ENCODE measurements around the gene VPS13D. TPM values are rescaled to one million over a fixed set of nuclear protein-coding genes. Genes with fewer than 3 reads are reported as not detected.

VPS13D gene
- total RNA-seq, 1 experiment from 2014 or later: 30.7 TPM

DNA sequence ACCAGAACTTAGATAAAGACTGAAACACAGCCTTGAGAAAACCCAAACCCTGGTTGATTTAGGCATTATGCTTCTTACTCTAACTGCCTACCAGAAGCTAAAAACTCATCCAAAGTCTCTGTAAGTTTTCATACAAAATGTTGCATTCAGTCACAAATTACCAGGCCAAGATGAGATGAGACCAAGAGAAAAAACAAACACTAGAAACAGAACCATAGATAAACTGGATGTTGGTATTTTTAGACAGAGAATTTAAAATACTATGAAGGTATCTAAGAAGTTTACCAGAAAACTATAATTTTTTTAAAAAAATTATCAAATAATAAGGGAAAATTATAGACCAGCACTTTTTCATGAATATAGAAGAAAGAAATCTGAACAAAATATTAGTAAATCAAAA, 180.5 kb downstream of the VPS13D start:
- Histone ChIP-seq H3K4me1 (ENCODE audit: insufficient read depth, low read length) (peaks cover 43% of the 10 kb centered on the region), H3F3A (ENCODE audit: low read length, unreplicated experiment) (no peaks in the 10 kb centered on the region), H3K4me2 (ENCODE audit: low read length) (no peak overlapping the region), H3K9ac (ENCODE audit: low read length) (no peak overlapping the region), H4K20me1 (ENCODE audit: low read length) (no peaks in the 10 kb centered on the region), H3K27me3 (ENCODE audit: low read length) (no peaks in the 10 kb centered on the region), H2AFZ (ENCODE audit: low read length) (no peak overlapping the region), H3K9me2 (replicated peaks; ENCODE audit: low read length) (no peaks in the 10 kb centered on the region), H3K4me3 (ENCODE audit: low read length) (no peak overlapping the region), H3K36me3 (ENCODE audit: low read depth, low read length) (peaks cover 12% of the 10 kb centered on the region), H3K9me3 (ENCODE audit: low read length) (0 out of 2 replicates have a peak, but pooled peaks cover 4% of the 10 kb centered on the region), H3K27ac (ENCODE audit: low read length) (no peak overlapping the region), H3K79me2 (ENCODE audit: low read length) (no peaks in the 10 kb centered on the region)
- no peak for ATAC-seq
- intact Hi-C loops (cut with micrococcal nuclease): no loop called here
- no TSS peak for BruUV-seq (replicated peaks)
- no peak for TF ChIP-seq EZH2 (IDR thresholded peaks at IDR 0.05; ENCODE audit: low read length, unreplicated experiment)
- TF ChIP-seq, protein P1, sequence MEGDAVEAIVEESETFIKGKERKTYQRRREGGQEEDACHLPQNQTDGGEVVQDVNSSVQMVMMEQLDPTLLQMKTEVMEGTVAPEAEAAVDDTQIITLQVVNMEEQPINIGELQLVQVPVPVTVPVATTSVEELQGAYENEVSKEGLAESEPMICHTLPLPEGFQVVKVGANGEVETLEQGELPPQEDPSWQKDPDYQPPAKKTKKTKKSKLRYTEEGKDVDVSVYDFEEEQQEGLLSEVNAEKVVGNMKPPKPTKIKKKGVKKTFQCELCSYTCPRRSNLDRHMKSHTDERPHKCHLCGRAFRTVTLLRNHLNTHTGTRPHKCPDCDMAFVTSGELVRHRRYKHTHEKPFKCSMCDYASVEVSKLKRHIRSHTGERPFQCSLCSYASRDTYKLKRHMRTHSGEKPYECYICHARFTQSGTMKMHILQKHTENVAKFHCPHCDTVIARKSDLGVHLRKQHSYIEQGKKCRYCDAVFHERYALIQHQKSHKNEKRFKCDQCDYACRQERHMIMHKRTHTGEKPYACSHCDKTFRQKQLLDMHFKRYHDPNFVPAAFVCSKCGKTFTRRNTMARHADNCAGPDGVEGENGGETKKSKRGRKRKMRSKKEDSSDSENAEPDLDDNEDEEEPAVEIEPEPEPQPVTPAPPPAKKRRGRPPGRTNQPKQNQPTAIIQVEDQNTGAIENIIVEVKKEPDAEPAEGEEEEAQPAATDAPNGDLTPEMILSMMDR (conservative IDR thresholded peaks at IDR 0.05; ENCODE audit: low read depth, low read length): no peak
- TF ChIP-seq EZH2phosphoT487 (IDR thresholded peaks at IDR 0.05; ENCODE audit: borderline replicate concordance, low read length): no peak
- ChIA-PET CTCF (no interaction called here), POLR2A (ENCODE audit: unreplicated experiment) (no interaction called here)
- DNase-seq: no peak

DNA sequence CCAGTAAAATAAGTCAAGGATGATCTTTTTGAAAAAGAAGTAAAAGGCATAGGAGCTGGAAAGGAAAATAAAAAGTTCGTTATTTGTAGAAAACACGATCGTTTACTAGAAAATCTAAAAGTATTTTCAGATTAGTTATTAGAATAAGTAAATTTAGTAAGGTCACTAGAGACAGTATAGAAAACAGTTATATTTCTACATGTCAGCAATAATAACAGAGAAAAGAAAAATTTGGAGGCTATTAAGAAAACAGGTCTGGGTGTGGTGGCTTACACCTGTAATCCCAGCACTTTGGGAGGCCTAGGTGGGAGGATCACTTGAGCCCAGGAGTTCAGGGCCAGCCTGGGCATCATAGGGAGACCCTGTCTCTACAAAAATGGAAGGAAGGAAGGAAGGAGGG, 181.3 kb downstream of the VPS13D start:
- no peaks in the 10 kb centered on the region for H3K79me2 ChIP-seq (ENCODE audit: low read length)

DNA sequence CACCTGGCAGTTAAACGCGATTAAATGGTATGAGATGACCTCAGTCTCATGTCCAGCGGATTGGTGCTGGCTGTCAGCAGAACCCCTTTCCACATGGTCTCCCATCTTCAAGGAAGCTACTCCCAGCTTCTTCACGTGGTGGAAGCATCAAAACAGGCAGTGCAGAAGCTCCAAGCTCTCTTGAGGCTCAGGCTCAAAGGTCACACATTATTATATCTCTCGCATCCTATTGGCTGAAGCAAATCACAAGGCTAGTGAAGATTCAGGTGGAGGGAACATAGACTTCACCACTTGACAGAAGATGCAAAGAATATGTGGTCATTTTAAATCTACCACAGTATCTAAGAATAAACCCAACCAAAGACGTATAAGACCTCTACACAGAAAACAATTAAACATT, 181.9 kb downstream of the VPS13D start:
- no peak overlapping the region for H2AFZ ChIP-seq (ENCODE audit: low read length)
- POLR2A ChIA-PET (ENCODE audit: unreplicated experiment): no interaction called here
- H3K9me3 ChIP-seq (ENCODE audit: low read length): 0 out of 2 replicates have a peak, but pooled peaks cover 4% of the 10 kb centered on the region
- no peaks in the 10 kb centered on the region for H4K20me1 ChIP-seq (ENCODE audit: low read length)
- no peak overlapping the region for H3K4me2 ChIP-seq (ENCODE audit: low read length)
- no peak overlapping the region for H3K4me3 ChIP-seq (ENCODE audit: low read length)
- no peaks in the 10 kb centered on the region for H3K27me3 ChIP-seq (ENCODE audit: low read length)
- H3K4me1 ChIP-seq (ENCODE audit: insufficient read depth, low read length): peaks cover 30% of the 10 kb centered on the region
- TF ChIP-seq EZH2phosphoT487 (IDR thresholded peaks at IDR 0.05; ENCODE audit: borderline replicate concordance, low read length): no peak
- TF ChIP-seq, protein P1 (conservative IDR thresholded peaks at IDR 0.05; ENCODE audit: low read depth, low read length): no peak
- TF ChIP-seq EZH2 (IDR thresholded peaks at IDR 0.05; ENCODE audit: low read length, unreplicated experiment): no peak
- no peak overlapping the region for H3K9ac ChIP-seq (ENCODE audit: low read length)
- DNase-seq (no peak), ATAC-seq (no peak)
- H3K27ac ChIP-seq (ENCODE audit: low read length): no peak overlapping the region
- H3F3A ChIP-seq (ENCODE audit: low read length, unreplicated experiment): no peaks in the 10 kb centered on the region
- CTCF ChIA-PET: no interaction called here
- H3K9me2 ChIP-seq (replicated peaks; ENCODE audit: low read length): no peaks in the 10 kb centered on the region
- intact Hi-C loops (cut with micrococcal nuclease): no loop called here
- BruUV-seq (replicated peaks): no TSS peak
- H3K79me2 ChIP-seq (ENCODE audit: low read length): no peaks in the 10 kb centered on the region
- H3K36me3 ChIP-seq (ENCODE audit: low read depth, low read length): peaks cover 14% of the 10 kb centered on the region

More for the DNA sequence above, 181.3 kb downstream of the VPS13D start:
- no peaks in the 10 kb centered on the region for H3K27me3 ChIP-seq (ENCODE audit: low read length)
- intact Hi-C loops (cut with micrococcal nuclease): no loop called here
- peaks cover 12% of the 10 kb centered on the region for H3K36me3 ChIP-seq (ENCODE audit: low read depth, low read length)
- H3K4me2 ChIP-seq (ENCODE audit: low read length): no peak overlapping the region
- no peaks in the 10 kb centered on the region for H4K20me1 ChIP-seq (ENCODE audit: low read length)
- DNase-seq: no peak
- no peak overlapping the region for H3K9ac ChIP-seq (ENCODE audit: low read length)
- no peak overlapping the region for H3K4me3 ChIP-seq (ENCODE audit: low read length)
- TF ChIP-seq, protein P1 (conservative IDR thresholded peaks at IDR 0.05; ENCODE audit: low read depth, low read length): no peak
- no peak for TF ChIP-seq EZH2 (IDR thresholded peaks at IDR 0.05; ENCODE audit: low read length, unreplicated experiment)
- TF ChIP-seq EZH2phosphoT487 (IDR thresholded peaks at IDR 0.05; ENCODE audit: borderline replicate concordance, low read length): no peak
- H3K4me1 ChIP-seq (ENCODE audit: insufficient read depth, low read length): peaks cover 37% of the 10 kb centered on the region
- no TSS peak for BruUV-seq (replicated peaks)
- H3K9me3 ChIP-seq (ENCODE audit: low read length): 0 out of 2 replicates have a peak, but pooled peaks cover 4% of the 10 kb centered on the region
- H3K27ac ChIP-seq (ENCODE audit: low read length): no peak overlapping the region
- no peak for ATAC-seq
- H3F3A ChIP-seq (ENCODE audit: low read length, unreplicated experiment): no peaks in the 10 kb centered on the region
- H3K9me2 ChIP-seq (replicated peaks; ENCODE audit: low read length): no peaks in the 10 kb centered on the region
- no peak overlapping the region for H2AFZ ChIP-seq (ENCODE audit: low read length)
- POLR2A ChIA-PET (ENCODE audit: unreplicated experiment): no interaction called here
- CTCF ChIA-PET: no interaction called here

Measured in PC-3 (cell line).